ENCODE measurements around the gene CYB561D1.

The CYB561D1 gene

DNA sequence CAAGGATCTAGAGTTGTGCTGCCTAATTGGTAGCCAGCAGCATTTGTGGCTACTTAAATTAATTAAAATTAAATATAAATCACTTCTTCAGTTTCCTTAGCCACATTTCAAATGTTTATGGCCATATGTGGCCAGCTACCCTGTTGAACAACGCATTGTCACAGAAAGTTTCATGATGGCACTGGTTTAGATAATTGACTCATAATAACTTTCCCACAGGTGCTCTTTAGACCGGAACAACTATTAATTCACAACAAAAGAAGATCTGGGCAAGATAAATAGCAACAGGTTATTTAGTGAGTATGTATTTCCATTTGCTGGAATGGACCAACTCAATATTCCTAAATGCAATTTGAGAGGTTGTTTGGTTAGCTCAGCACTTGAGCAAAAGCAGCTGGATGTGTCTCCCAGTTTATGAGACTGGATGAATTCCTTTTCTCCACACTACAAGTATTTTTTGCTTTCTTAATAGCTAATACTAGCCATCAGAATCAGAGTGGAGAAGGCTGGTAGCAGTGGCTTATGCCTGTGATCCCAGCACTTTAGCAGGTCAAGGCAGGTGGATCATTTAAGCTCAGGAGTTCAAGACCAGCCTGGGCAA lies 19.3 kb downstream of the CYB561D1 start:
- ChIA-PET POLR2A (ENCODE audit: low non-redundant PET) (no interaction called here), CTCF (interaction anchor here (0.5 to 1.6 kb wide), 3 partner anchors 19 to 126 kb away, joined by 3 to 8 read pairs (median 3); partner anchors contain the start of gene CYB561D1)
- TF ChIP-seq, protein P1, sequence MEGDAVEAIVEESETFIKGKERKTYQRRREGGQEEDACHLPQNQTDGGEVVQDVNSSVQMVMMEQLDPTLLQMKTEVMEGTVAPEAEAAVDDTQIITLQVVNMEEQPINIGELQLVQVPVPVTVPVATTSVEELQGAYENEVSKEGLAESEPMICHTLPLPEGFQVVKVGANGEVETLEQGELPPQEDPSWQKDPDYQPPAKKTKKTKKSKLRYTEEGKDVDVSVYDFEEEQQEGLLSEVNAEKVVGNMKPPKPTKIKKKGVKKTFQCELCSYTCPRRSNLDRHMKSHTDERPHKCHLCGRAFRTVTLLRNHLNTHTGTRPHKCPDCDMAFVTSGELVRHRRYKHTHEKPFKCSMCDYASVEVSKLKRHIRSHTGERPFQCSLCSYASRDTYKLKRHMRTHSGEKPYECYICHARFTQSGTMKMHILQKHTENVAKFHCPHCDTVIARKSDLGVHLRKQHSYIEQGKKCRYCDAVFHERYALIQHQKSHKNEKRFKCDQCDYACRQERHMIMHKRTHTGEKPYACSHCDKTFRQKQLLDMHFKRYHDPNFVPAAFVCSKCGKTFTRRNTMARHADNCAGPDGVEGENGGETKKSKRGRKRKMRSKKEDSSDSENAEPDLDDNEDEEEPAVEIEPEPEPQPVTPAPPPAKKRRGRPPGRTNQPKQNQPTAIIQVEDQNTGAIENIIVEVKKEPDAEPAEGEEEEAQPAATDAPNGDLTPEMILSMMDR (conservative IDR thresholded peaks at IDR 0.05; ENCODE audit: low read depth): no peak
- DNase-seq (ENCODE audit: low spot score): no peak
- H3K27ac ChIP-seq: no peak overlapping the region

- no peak for DNase-seq (ENCODE audit: low spot score)
- ChIA-PET POLR2A (ENCODE audit: low non-redundant PET) (no interaction called here), CTCF (interaction anchor here (1.0 to 1.6 kb wide), 3 partner anchors 17 to 126 kb away, joined by 3 to 11 read pairs (median 4); no protein-coding TSS in a partner anchor)
- no peak overlapping the region for H3K27ac ChIP-seq
- TF ChIP-seq, protein P1 (conservative IDR thresholded peaks at IDR 0.05; ENCODE audit: low read depth): no peak
Observed at GRCh38 chr1:109514846-109515245, 21.0 kb downstream of the CYB561D1 start.

- TF ChIP-seq, protein P1 (conservative IDR thresholded peaks at IDR 0.05; ENCODE audit: low read depth): no peak
- no peak for DNase-seq (ENCODE audit: low spot score)
- no peak overlapping the region for H3K27ac ChIP-seq
- ChIA-PET POLR2A (ENCODE audit: low non-redundant PET) (no interaction called here), CTCF (interaction anchor here (0.8 to 1.2 kb wide), 2 partner anchors 15 to 95 kb away, joined by 3 read pairs; no protein-coding TSS in a partner anchor)
Observed at GRCh38 chr1:109516872-109517271, 23.0 kb downstream of the CYB561D1 start.

- no peak for DNase-seq (ENCODE audit: low spot score)
- TF ChIP-seq, protein P1 (conservative IDR thresholded peaks at IDR 0.05; ENCODE audit: low read depth): no peak
- no peak overlapping the region for H3K27ac ChIP-seq
- CTCF ChIA-PET: interaction anchor here (1.2 kb wide), 1 partner anchor 15 kb away, joined by 3 read pairs; no protein-coding TSS in a partner anchor
- POLR2A ChIA-PET (ENCODE audit: low non-redundant PET): no interaction called here
Observed at GRCh38 chr1:109517337-109517736, 23.4 kb downstream of the CYB561D1 start.

GRCh38 chr1:109521002-109521951 lies 27.4 kb downstream of the CYB561D1 start:
- POLR2A ChIA-PET (ENCODE audit: low non-redundant PET): no interaction called here

DNA sequence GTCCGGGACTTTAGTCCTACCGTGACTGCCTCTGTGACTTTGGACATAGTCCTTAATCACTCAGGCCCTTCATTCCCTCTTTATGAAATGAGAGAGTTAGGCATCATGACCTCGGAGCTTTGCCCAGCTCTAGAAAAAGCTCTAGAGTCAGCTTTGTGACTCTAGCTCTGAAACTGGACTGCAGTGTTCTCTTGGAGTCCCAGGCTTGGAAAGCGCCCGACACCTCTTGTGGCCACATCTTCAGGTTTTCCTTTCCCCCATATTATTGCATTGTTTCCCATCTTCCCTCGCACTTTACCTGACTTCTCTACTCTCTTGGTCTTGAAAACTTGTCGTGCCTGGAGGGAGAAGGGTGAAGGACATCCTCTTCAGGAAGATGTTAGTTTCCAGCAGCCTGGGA lies 28.1 kb downstream of the CYB561D1 start:
- ChIA-PET POLR2A (ENCODE audit: low non-redundant PET) (no interaction called here), CTCF (interaction anchor here (0.7 to 1.0 kb wide), 3 partner anchors 9 to 458 kb away, joined by 3 read pairs; no protein-coding TSS in a partner anchor)
- DNase-seq (ENCODE audit: low spot score): no peak
- TF ChIP-seq, protein P1 (conservative IDR thresholded peaks at IDR 0.05; ENCODE audit: low read depth): no peak
- H3K27ac ChIP-seq: no peak overlapping the region

More at GRCh38 chr1:109521002-109521951, 27.4 kb downstream of the CYB561D1 start:
- CTCF ChIA-PET: interaction anchor here (1.0 to 1.2 kb wide), 2 partner anchors 9 to 11 kb away, joined by 3 to 9 read pairs; no protein-coding TSS in a partner anchor
- H3K27ac ChIP-seq: no peak overlapping the region
- DNase-seq (ENCODE audit: low spot score): no peak
- TF ChIP-seq, protein P1 (conservative IDR thresholded peaks at IDR 0.05; ENCODE audit: low read depth): no peak

Measured in RWPE1 (cell line).